ENCODE results near the gene ELN.

DNA sequence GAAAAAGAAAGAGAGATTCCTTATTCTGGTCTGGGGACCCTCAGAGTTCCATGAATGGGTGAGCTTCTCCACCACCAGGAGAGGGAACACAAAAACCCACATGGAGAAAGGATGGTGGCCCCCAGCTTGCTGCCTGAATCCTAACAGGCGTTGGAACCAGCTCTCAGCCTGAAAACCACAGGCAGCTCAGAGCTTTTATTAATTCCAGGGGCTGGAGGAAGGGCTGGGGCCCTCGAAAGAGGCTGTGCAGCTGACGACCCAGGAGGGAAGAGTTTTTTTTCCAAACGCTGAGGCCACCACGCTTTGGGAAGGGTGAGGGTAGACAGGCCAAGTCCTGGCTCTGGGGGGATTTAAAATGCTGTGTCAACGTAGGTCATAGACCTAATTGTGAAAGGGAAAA lies 10.8 kb upstream of the ELN start:
- TF ChIP-seq, protein P1, sequence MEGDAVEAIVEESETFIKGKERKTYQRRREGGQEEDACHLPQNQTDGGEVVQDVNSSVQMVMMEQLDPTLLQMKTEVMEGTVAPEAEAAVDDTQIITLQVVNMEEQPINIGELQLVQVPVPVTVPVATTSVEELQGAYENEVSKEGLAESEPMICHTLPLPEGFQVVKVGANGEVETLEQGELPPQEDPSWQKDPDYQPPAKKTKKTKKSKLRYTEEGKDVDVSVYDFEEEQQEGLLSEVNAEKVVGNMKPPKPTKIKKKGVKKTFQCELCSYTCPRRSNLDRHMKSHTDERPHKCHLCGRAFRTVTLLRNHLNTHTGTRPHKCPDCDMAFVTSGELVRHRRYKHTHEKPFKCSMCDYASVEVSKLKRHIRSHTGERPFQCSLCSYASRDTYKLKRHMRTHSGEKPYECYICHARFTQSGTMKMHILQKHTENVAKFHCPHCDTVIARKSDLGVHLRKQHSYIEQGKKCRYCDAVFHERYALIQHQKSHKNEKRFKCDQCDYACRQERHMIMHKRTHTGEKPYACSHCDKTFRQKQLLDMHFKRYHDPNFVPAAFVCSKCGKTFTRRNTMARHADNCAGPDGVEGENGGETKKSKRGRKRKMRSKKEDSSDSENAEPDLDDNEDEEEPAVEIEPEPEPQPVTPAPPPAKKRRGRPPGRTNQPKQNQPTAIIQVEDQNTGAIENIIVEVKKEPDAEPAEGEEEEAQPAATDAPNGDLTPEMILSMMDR (IDR thresholded peaks at IDR 0.05) = no peak
- no peak for TF ChIP-seq EZH2 (IDR thresholded peaks at IDR 0.05; ENCODE audit: borderline replicate concordance, insufficient read depth, low read depth, low read length, poor library complexity, severe bottlenecking)
